ENCODE data around the gene NHLRC1.

Gene NHLRC1

GRCh38 chr6:18101873-18102272, 20.6 kb downstream of the NHLRC1 start:
- no peaks in the 10 kb centered on the region for H4K20me1 ChIP-seq (ENCODE audit: insufficient read depth)
- no peak overlapping the region for H3K9ac ChIP-seq
- H3K27ac ChIP-seq: no peak overlapping the region
- H3K27me3 ChIP-seq (ENCODE audit: insufficient read depth, low read depth): no peaks in the 10 kb centered on the region
- no peak for TF ChIP-seq CTCF (conservative IDR thresholded peaks at IDR 0.05; ENCODE audit: low read depth, low read length)
- H3K4me2 ChIP-seq: no peak overlapping the region
- H3K4me3 ChIP-seq (IDR thresholded peaks at IDR 0.05; ENCODE audit: insufficient read depth, low read depth, low read length): no peak overlapping the region
- no peaks in the 10 kb centered on the region for H3K36me3 ChIP-seq (ENCODE audit: insufficient read depth)
- no peaks in the 10 kb centered on the region for H3K79me2 ChIP-seq (ENCODE audit: insufficient read depth, low read depth)
- peaks cover 5% of the 10 kb centered on the region for H3K4me1 ChIP-seq (ENCODE audit: low read depth, poor library complexity, severe bottlenecking)
- no peak overlapping the region for H2AFZ ChIP-seq (ENCODE audit: low read depth)

GRCh38 chr6:18101271-18101670, 21.2 kb downstream of the NHLRC1 start:
- Histone ChIP-seq H3K27ac (no peak overlapping the region), H3K27me3 (ENCODE audit: insufficient read depth, low read depth) (no peaks in the 10 kb centered on the region), H3K36me3 (ENCODE audit: insufficient read depth) (no peaks in the 10 kb centered on the region), H3K4me1 (ENCODE audit: low read depth, poor library complexity, severe bottlenecking) (peaks cover 5% of the 10 kb centered on the region), H4K20me1 (ENCODE audit: insufficient read depth) (no peaks in the 10 kb centered on the region), H3K79me2 (ENCODE audit: insufficient read depth, low read depth) (no peaks in the 10 kb centered on the region), H3K4me2 (no peak overlapping the region), H2AFZ (ENCODE audit: low read depth) (no peak overlapping the region), H3K4me3 (IDR thresholded peaks at IDR 0.05; ENCODE audit: insufficient read depth, low read depth, low read length) (no peak overlapping the region), H3K9ac (no peak overlapping the region)
- no peak for TF ChIP-seq CTCF (conservative IDR thresholded peaks at IDR 0.05; ENCODE audit: low read depth, low read length)

GRCh38 chr6:18100296-18100695, 22.2 kb downstream of the NHLRC1 start:
- H2AFZ ChIP-seq (ENCODE audit: low read depth): no peak overlapping the region
- no peak overlapping the region for H3K27ac ChIP-seq
- no peaks in the 10 kb centered on the region for H3K36me3 ChIP-seq (ENCODE audit: insufficient read depth)
- H3K27me3 ChIP-seq (ENCODE audit: insufficient read depth, low read depth): no peaks in the 10 kb centered on the region
- no peak for TF ChIP-seq CTCF (conservative IDR thresholded peaks at IDR 0.05; ENCODE audit: low read depth, low read length)
- no peaks in the 10 kb centered on the region for H4K20me1 ChIP-seq (ENCODE audit: insufficient read depth)
- H3K4me3 ChIP-seq (IDR thresholded peaks at IDR 0.05; ENCODE audit: insufficient read depth, low read depth, low read length): no peak overlapping the region
- peaks cover 5% of the 10 kb centered on the region for H3K4me1 ChIP-seq (ENCODE audit: low read depth, poor library complexity, severe bottlenecking)
- H3K4me2 ChIP-seq: no peak overlapping the region
- H3K9ac ChIP-seq: no peak overlapping the region
- H3K79me2 ChIP-seq (ENCODE audit: insufficient read depth, low read depth): no peaks in the 10 kb centered on the region

- Histone ChIP-seq H3K79me2 (ENCODE audit: insufficient read depth, low read depth) (no peaks in the 10 kb centered on the region), H3K27me3 (ENCODE audit: insufficient read depth, low read depth) (no peaks in the 10 kb centered on the region), H2AFZ (ENCODE audit: low read depth) (no peak overlapping the region), H3K4me1 (ENCODE audit: low read depth, poor library complexity, severe bottlenecking) (peaks cover 5% of the 10 kb centered on the region), H4K20me1 (ENCODE audit: insufficient read depth) (no peaks in the 10 kb centered on the region), H3K4me3 (IDR thresholded peaks at IDR 0.05; ENCODE audit: insufficient read depth, low read depth, low read length) (no peak overlapping the region), H3K27ac (no peak overlapping the region), H3K4me2 (no peak overlapping the region), H3K36me3 (ENCODE audit: insufficient read depth) (no peaks in the 10 kb centered on the region), H3K9ac (no peak overlapping the region)
- TF ChIP-seq CTCF (conservative IDR thresholded peaks at IDR 0.05; ENCODE audit: low read depth, low read length): no peak
Observed at GRCh38 chr6:18099511-18099910, 23.0 kb downstream of the NHLRC1 start.

All from KMS-11 (cell line).